ENCODE measurements around the gene PRG3. TPM values are rescaled to one million over a fixed set of nuclear protein-coding genes. Genes with fewer than 3 reads are reported as not detected.

The PRG3 gene
- total RNA-seq, 1 experiment from 2014 or later: not detected

- Histone ChIP-seq H3K56ac (ENCODE audit: insufficient read length, low read depth, low read length) (no peak overlapping the region), H2AFZ (ENCODE audit: low read length) (no peak overlapping the region), H2BK20ac (ENCODE audit: low read depth, low read length, poor library complexity, severe bottlenecking) (no peak overlapping the region), H3K23me2 (ENCODE audit: insufficient read length, low read depth, low read length, poor library complexity, severe bottlenecking) (peaks cover 5% of the 10 kb centered on the region), H3K4me1 (ENCODE audit: insufficient read depth, low read length) (no peaks in the 10 kb centered on the region), H3K23ac (ENCODE audit: insufficient read length, low read depth, low read length) (no peak overlapping the region), H3K4me2 (ENCODE audit: insufficient read depth, insufficient read length, low read length) (no peak overlapping the region), H2BK15ac (ENCODE audit: low read depth, low read length) (no peak overlapping the region), H2BK5ac (ENCODE audit: insufficient read length, low read length) (no peak overlapping the region), H4K8ac (replicated peaks; ENCODE audit: insufficient read length, low read depth, low read length) (no peak overlapping the region), H4K5ac (ENCODE audit: insufficient read length, low read depth, low read length) (no peak overlapping the region), H3K18ac (ENCODE audit: insufficient read length, low read depth, low read length) (no peak overlapping the region), H2AK5ac (ENCODE audit: insufficient read length, low read length) (no peak overlapping the region), H4K20me1 (ENCODE audit: control insufficient read depth, insufficient read depth, insufficient read length) (no peaks in the 10 kb centered on the region), H4K91ac (ENCODE audit: insufficient read length, low read depth, low read length) (no peak overlapping the region), H3K14ac (ENCODE audit: insufficient read depth, low read length) (no peak overlapping the region), H3K79me2 (ENCODE audit: insufficient read depth, low read length) (no peaks in the 10 kb centered on the region), H3K9me3 (ENCODE audit: control insufficient read depth, low read depth, low read length) (no peaks in the 10 kb centered on the region), H2BK12ac (ENCODE audit: insufficient read length, low read depth, low read length) (no peak overlapping the region), H3T11ph (ENCODE audit: low read length) (no peak overlapping the region), H3K27ac (ENCODE audit: insufficient read length, low read depth, low read length) (no peak overlapping the region), H3K4ac (ENCODE audit: low read depth, low read length) (no peak overlapping the region), H3K79me1 (ENCODE audit: insufficient read depth, low read depth, low read length, poor library complexity, severe bottlenecking) (no peaks in the 10 kb centered on the region), H3K27me3 (ENCODE audit: insufficient read depth, low read length) (no peaks in the 10 kb centered on the region), H3K9ac (ENCODE audit: extremely low read depth, insufficient read length, low read length) (no peak overlapping the region), H2BK120ac (ENCODE audit: low read depth, low read length, poor library complexity, severe bottlenecking) (no peak overlapping the region)
- TF ChIP-seq CTCF (conservative IDR thresholded peaks at IDR 0.05): no peak
- no peak for DNase-seq
- Mint-ChIP-seq H3K4me1 (peaks cover 15 to 24% of the 10 kb centered on the region in 2 experiments), H3K4me3 (no peak overlapping the region), H3K27me3 (ENCODE audit: low read depth) (peaks cover 12% of the 10 kb centered on the region), H3K36me3 (ENCODE audit: insufficient read depth in 1 of 3, low read depth in 3 of 3) (peaks cover 19 to 36% (median 35%) of the 10 kb centered on the region in 3 experiments), H3K27ac (no peak overlapping the region), H3K9me3 (no peaks in the 10 kb centered on the region)
These were observed 40.9 kb upstream of the PRG3 start for GRCh38 chr11:57421805-57422204.

Measured in H9 (cell line).